ENCODE results near the gene EID2B. TPM values are rescaled to one million over a fixed set of nuclear protein-coding genes. Genes with fewer than 3 reads are reported as not detected.

The EID2B gene
- total and polyA plus RNA-seq, 5 donors from 2014 or later, result 4.8 to 11.3 (median 10.2) TPM

DNA sequence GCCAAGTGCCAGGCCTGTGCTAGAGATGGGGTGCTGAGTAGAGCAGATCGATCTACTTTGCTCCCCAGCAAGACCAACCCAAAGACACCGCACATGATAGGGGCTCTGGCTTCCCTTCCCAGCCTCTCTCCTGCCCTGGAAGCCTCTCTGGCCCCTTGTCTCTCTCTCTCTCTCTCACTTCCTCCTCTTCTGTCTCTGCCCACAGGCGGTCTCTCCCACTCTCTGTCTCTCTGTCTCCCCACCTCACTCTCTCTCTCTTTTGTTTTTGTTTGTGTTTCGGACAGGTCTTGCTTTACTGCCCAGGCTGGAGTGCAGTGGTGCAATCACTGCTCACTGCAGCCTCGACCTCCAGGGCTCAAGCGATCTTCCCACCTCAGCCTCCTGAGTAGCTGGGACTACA lies 16.4 kb downstream of the EID2B start:
- ATAC-seq (ENCODE audit: low read depth in 2 of 2), result no peak
- H3K36me3 ChIP-seq (ENCODE audit: control insufficient read depth, insufficient read depth, low read length), result no peaks in the 10 kb centered on the region
- Mint-ChIP-seq H3K4me3 (peak overlapping the region; percentile 5 to 83 (median 50)), H3K27ac (no peak overlapping the region), H3K9me3 (peaks cover 0 to 3% (median 0%) of the 10 kb centered on the region in 7 donors), H3K4me1 (peaks cover 0 to 17% (median 7%) of the 10 kb centered on the region in 4 donors), H3K36me3 (peaks cover 9% of the 10 kb centered on the region), H3K27me3 (peaks cover 47% of the 10 kb centered on the region)
- H3K4me1 ChIP-seq (ENCODE audit: control insufficient read depth, insufficient read depth, low read length, poor library complexity, severe bottlenecking), result peaks cover 16% of the 10 kb centered on the region
- no peak for DNase-seq
- no peak overlapping the region for H3K4me3 ChIP-seq (ENCODE audit: low read depth, low read length)
- H3K9me3 ChIP-seq (ENCODE audit: control insufficient read depth in 2 of 2, low read length in 2 of 2), result no peaks in the 10 kb centered on the region
- H3K27me3 ChIP-seq (ENCODE audit: control insufficient read depth, insufficient read depth, low read length), result peaks cover 14% of the 10 kb centered on the region
- no peak overlapping the region for H3K27ac ChIP-seq (ENCODE audit: insufficient read depth, low read length, poor library complexity, severe bottlenecking)

DNA sequence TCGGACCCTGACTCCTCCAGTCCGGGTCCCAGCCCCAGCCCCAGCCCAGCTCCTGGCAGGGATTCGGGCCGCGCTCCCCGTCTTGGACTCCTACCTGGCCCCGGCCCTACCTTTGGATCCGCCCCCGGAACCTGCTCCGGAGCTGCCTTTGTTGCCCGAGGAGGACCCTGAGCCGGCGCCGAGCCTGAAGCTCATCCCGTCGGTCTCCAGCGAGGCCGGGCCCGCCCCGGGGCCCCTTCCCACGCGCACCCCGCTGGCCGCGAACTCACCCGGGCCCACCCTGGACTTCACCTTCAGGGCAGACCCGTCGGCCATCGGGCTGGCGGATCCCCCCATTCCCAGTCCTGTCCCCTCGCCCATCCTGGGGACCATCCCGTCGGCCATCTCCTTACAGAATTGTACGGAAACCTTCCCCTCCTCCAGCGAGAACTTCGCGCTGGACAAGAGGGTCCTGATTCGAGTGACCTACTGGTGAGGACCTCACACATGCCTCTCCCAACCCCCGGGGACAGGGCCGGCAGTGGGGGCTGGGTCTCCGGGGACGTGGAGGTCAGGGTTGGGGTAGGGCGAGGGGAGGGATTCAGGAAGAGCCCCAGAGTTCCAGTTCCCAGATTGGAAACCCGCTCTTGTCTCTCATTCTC lies 17.0 kb downstream of the EID2B start:
- H3K9me3 ChIP-seq (ENCODE audit: control insufficient read depth in 2 of 2, low read length in 2 of 2), result no peaks in the 10 kb centered on the region
- H3K27me3 ChIP-seq (ENCODE audit: control insufficient read depth, insufficient read depth, low read length), result peaks cover 14% of the 10 kb centered on the region
- ATAC-seq (ENCODE audit: low read depth in 2 of 2) (peak in 1 of 2 donors; percentile 37), DNase-seq (no peak)
- Mint-ChIP-seq H3K4me1 (peaks cover 0 to 17% (median 7%) of the 10 kb centered on the region in 4 donors), H3K27me3 (peaks cover 47% of the 10 kb centered on the region), H3K9me3 (peaks cover 0 to 3% (median 0%) of the 10 kb centered on the region in 7 donors), H3K4me3 (peak overlapping the region; percentile 5 to 84 (median 54)), H3K27ac (peak overlapping the region in 1 of 3 donors; percentile 33), H3K36me3 (peaks cover 9% of the 10 kb centered on the region)
- no peak overlapping the region for H3K27ac ChIP-seq (ENCODE audit: insufficient read depth, low read length, poor library complexity, severe bottlenecking)
- H3K36me3 ChIP-seq (ENCODE audit: control insufficient read depth, insufficient read depth, low read length), result no peaks in the 10 kb centered on the region
- peaks cover 16% of the 10 kb centered on the region for H3K4me1 ChIP-seq (ENCODE audit: control insufficient read depth, insufficient read depth, low read length, poor library complexity, severe bottlenecking)
- no peak overlapping the region for H3K4me3 ChIP-seq (ENCODE audit: low read depth, low read length)

DNA sequence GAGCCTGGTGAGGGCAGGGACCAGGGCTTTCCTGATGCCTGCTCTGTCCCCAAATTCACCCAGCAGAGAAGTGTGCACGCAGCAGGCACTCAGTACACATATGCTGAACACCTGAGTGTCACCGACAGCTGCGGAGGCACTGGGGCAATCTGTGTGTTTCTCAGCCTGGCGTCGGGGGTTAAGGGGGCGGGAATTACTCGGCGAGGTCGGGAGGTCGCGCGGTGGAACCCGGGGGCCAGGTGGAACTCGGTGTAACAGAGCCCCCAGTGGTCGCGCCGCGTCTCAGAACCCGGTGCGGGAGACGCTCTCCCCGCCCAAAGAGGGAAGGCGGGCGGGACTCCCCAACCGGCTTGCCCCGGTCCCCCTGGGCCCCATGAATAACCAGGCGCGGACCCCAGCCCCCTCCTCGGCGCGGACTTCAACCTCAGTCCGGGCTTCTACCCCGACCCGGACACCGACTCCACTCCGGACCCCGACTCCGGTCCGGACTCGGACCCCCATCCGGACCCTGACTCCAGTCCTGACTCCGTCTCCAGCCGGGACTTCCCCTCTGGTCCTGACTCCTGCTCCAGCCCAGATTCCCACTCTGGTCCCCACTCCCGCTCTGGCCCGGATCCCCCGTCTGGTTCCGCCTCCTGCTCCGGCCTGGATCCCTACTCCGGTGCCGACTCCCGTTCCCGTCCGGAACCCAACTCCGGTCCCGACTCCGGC lies 17.7 kb downstream of the EID2B start, which contains the start of gene SELENOV:
TSS of gene SELENOV (plus strand) at position 300 of the 711 bp plus-strand sequence. CDS start at position 374, 74 bp downstream.
- Histone ChIP-seq H3K9me3 (ENCODE audit: control insufficient read depth in 2 of 2, low read length in 2 of 2) (no peaks in the 10 kb centered on the region), H3K36me3 (ENCODE audit: control insufficient read depth, insufficient read depth, low read length) (no peaks in the 10 kb centered on the region), H3K27me3 (ENCODE audit: control insufficient read depth, insufficient read depth, low read length) (peaks cover 14% of the 10 kb centered on the region), H3K27ac (ENCODE audit: insufficient read depth, low read length, poor library complexity, severe bottlenecking) (no peak within 1 kb of the TSS), H3K4me1 (ENCODE audit: control insufficient read depth, insufficient read depth, low read length, poor library complexity, severe bottlenecking) (peaks cover 16% of the 10 kb centered on the region), H3K4me3 (ENCODE audit: low read depth, low read length) (no peak within 1 kb of the TSS)
- H3K4me1 Mint-ChIP-seq, result peaks cover 0 to 17% (median 7%) of the 10 kb centered on the region in 4 donors
- DNase-seq (no peak), ATAC-seq (ENCODE audit: low read depth in 2 of 2) (peak; percentile 44 to 60)
- H3K27ac Mint-ChIP-seq, result peak within 1 kb of the TSS in 1 of 3 donors; percentile 66
- peaks cover 9% of the 10 kb centered on the region for H3K36me3 Mint-ChIP-seq
- peaks cover 49% of the 10 kb centered on the region for H3K27me3 Mint-ChIP-seq
- peak within 1 kb of the TSS; percentile 32 to 84 (median 66) for H3K4me3 Mint-ChIP-seq
- peaks cover 0 to 3% (median under 1%) of the 10 kb centered on the region in 7 donors for H3K9me3 Mint-ChIP-seq

DNA sequence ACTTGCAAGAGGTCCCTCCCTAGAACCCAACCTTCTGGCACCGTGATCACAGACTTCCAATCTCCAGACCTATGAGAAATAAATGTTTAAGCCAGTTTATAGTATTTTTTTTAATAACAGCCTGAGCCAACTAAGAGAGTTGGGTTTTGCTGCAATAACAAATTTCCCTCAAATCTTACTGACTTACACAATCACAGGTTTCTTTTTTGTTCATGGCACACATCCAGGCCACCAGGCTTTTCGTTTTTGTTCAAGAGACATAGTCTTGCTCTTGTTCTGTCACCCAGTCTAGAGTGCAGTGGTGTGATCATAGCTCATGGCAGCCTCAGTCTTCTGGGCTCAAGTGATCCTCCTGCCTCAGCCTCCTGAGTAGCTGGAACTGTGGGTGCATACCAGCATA lies 19.7 kb downstream of the EID2B start:
- H3K36me3 ChIP-seq (ENCODE audit: control insufficient read depth, insufficient read depth, low read length), result no peaks in the 10 kb centered on the region
- H3K9me3 Mint-ChIP-seq, result peaks cover 0 to 3% (median 2%) of the 10 kb centered on the region in 7 donors
- peak overlapping the region in 1 of 4 donors; percentile 51 for H3K4me3 Mint-ChIP-seq
- H3K4me3 ChIP-seq (ENCODE audit: low read depth, low read length), result no peak overlapping the region
- peaks cover 14% of the 10 kb centered on the region for H3K27me3 ChIP-seq (ENCODE audit: control insufficient read depth, insufficient read depth, low read length)
- DNase-seq (no peak), ATAC-seq (ENCODE audit: low read depth in 2 of 2) (no peak)
- H3K9me3 ChIP-seq (ENCODE audit: control insufficient read depth in 2 of 2, low read length in 2 of 2), result no peaks in the 10 kb centered on the region
- H3K4me1 Mint-ChIP-seq, result peaks cover 0 to 19% (median 8%) of the 10 kb centered on the region in 4 donors
- peaks cover 70% of the 10 kb centered on the region for H3K27me3 Mint-ChIP-seq
- H3K4me1 ChIP-seq (ENCODE audit: control insufficient read depth, insufficient read depth, low read length, poor library complexity, severe bottlenecking), result peaks cover 16% of the 10 kb centered on the region
- H3K27ac ChIP-seq (ENCODE audit: insufficient read depth, low read length, poor library complexity, severe bottlenecking), result no peak overlapping the region
- no peak overlapping the region for H3K27ac Mint-ChIP-seq
- H3K36me3 Mint-ChIP-seq, result peaks cover 9% of the 10 kb centered on the region

DNA sequence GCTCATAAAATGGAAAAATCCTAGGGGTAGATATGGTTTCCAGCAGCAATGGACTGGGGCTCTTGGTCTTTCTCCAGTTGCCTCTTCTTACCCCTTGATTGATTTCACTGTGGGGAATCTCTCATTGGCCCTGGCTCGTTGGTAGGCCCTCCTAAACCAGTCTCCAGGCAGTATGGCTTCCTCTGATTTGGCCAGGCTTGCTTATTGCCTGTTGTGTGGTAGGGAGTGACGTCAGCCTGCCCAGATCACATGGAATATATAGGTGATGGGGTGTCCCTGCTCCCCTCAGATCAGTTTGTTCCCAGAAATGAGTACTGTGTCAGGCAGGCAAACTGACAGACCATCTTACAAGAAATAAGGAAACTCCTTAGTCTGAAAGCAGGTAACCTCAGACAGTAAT lies 23.4 kb downstream of the EID2B start:
- Histone ChIP-seq H3K4me1 (ENCODE audit: control insufficient read depth, insufficient read depth, low read length, poor library complexity, severe bottlenecking) (peaks cover 12% of the 10 kb centered on the region), H3K27ac (ENCODE audit: insufficient read depth, low read length, poor library complexity, severe bottlenecking) (no peak overlapping the region), H3K9me3 (ENCODE audit: control insufficient read depth in 2 of 2, low read length in 2 of 2) (no peaks in the 10 kb centered on the region), H3K36me3 (ENCODE audit: control insufficient read depth, insufficient read depth, low read length) (no peaks in the 10 kb centered on the region), H3K4me3 (ENCODE audit: low read depth, low read length) (no peak overlapping the region), H3K27me3 (ENCODE audit: control insufficient read depth, insufficient read depth, low read length) (peaks cover 8% of the 10 kb centered on the region)
- Mint-ChIP-seq H3K9me3 (peaks cover 0 to 5% (median 0%) of the 10 kb centered on the region in 7 donors), H3K27ac (no peak overlapping the region), H3K4me1 (peaks cover 0 to 18% (median 9%) of the 10 kb centered on the region in 4 donors), H3K36me3 (peaks cover 4% of the 10 kb centered on the region), H3K4me3 (no peak overlapping the region), H3K27me3 (peaks cover 74% of the 10 kb centered on the region)
- ATAC-seq (ENCODE audit: low read depth in 2 of 2) (no peak), DNase-seq (no peak)

DNA sequence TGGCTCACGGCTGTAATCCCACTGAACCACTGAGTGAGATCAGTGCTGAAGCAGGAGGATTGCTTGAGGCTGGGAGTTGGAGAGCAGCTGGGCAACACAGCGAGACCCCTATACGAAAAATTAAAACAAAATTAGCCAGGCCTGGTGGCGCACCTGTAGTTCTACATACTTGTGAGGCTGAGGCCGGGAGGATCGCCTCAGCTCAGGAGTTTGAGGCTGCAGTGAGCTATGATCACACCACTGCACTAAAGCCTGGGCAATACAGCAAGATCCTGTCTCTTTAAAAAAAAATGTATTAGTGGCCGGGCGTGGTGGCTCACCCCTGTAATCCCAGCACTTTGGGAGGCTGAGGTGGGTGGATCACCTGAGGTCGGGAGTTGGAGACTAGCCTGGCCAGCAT lies 24.0 kb downstream of the EID2B start:
- H3K27me3 Mint-ChIP-seq, result peaks cover 74% of the 10 kb centered on the region
- H3K27ac Mint-ChIP-seq, result no peak overlapping the region
- H3K36me3 ChIP-seq (ENCODE audit: control insufficient read depth, insufficient read depth, low read length), result no peaks in the 10 kb centered on the region
- H3K9me3 Mint-ChIP-seq, result peaks cover 0 to 5% (median 0%) of the 10 kb centered on the region in 7 donors
- DNase-seq, result no peak
- H3K4me1 ChIP-seq (ENCODE audit: control insufficient read depth, insufficient read depth, low read length, poor library complexity, severe bottlenecking), result peaks cover 12% of the 10 kb centered on the region
- no peak overlapping the region for H3K4me3 ChIP-seq (ENCODE audit: low read depth, low read length)
- no peak overlapping the region for H3K27ac ChIP-seq (ENCODE audit: insufficient read depth, low read length, poor library complexity, severe bottlenecking)
- peaks cover 0 to 19% (median 12%) of the 10 kb centered on the region in 4 donors for H3K4me1 Mint-ChIP-seq
- ATAC-seq (ENCODE audit: low read depth in 2 of 2), result no peak
- H3K4me3 Mint-ChIP-seq, result peak overlapping the region in 1 of 4 donors; percentile 35
- no peaks in the 10 kb centered on the region for H3K9me3 ChIP-seq (ENCODE audit: control insufficient read depth in 2 of 2, low read length in 2 of 2)
- peaks cover 3% of the 10 kb centered on the region for H3K27me3 ChIP-seq (ENCODE audit: control insufficient read depth, insufficient read depth, low read length)
- H3K36me3 Mint-ChIP-seq, result peaks cover 4% of the 10 kb centered on the region

DNA sequence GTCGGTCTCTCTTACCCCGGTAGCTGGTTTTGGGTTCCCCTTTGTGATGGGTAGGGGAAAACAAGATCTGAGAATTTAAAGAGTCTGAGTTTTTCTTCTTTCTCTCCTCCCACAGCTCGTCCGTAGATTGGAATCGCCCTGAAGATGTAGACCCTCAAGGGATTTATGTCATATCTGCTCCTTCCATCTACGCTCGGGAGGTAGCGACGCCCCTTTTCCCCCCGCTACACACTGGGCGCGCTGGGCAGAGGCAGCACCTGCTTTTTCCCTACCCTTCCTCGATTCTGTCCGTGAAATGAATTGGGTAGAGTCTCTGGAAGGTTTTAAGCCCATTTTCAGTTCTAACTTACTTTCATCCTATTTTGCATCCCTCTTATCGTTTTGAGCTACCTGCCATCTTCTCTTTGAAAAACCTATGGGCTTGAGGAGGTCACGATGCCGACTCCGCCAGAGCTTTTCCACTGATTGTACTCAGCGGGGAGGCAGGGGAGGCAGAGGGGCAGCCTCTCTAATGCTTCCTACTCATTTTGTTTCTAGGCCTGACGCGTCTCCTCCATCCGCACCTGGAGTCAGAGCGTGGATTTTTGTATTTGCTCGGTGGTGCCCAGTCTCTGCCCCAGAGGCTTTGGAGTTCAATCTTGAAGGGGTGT lies 24.8 kb downstream of the EID2B start:
- H3K27me3 Mint-ChIP-seq, result peaks cover 72% of the 10 kb centered on the region
- Histone ChIP-seq H3K4me1 (ENCODE audit: control insufficient read depth, insufficient read depth, low read length, poor library complexity, severe bottlenecking) (peaks cover 15% of the 10 kb centered on the region), H3K9me3 (ENCODE audit: control insufficient read depth in 2 of 2, low read length in 2 of 2) (no peaks in the 10 kb centered on the region), H3K4me3 (ENCODE audit: low read depth, low read length) (no peak overlapping the region), H3K27me3 (ENCODE audit: control insufficient read depth, insufficient read depth, low read length) (peaks cover 2% of the 10 kb centered on the region), H3K36me3 (ENCODE audit: control insufficient read depth, insufficient read depth, low read length) (no peaks in the 10 kb centered on the region), H3K27ac (ENCODE audit: insufficient read depth, low read length, poor library complexity, severe bottlenecking) (no peak overlapping the region)
- ATAC-seq (ENCODE audit: low read depth in 2 of 2) (no peak), DNase-seq (no peak)
- peak overlapping the region in 3 of 4 donors; percentile 71 to 76 (median 73) for H3K4me3 Mint-ChIP-seq
- no peak overlapping the region for H3K27ac Mint-ChIP-seq
- H3K4me1 Mint-ChIP-seq, result peaks cover 0 to 26% (median 17%) of the 10 kb centered on the region in 4 donors
- peaks cover 4% of the 10 kb centered on the region for H3K36me3 Mint-ChIP-seq
- H3K9me3 Mint-ChIP-seq, result peaks cover 0 to 5% (median 0%) of the 10 kb centered on the region in 7 donors

All from CD4-positive, CD25-positive, alpha-beta regulatory T cell (primary cell).